CD4-positive, alpha-beta T cell treated with Interferon alpha-2 for 1 hour (primary cell): Measurements from ENCODE around the gene PRMT9.

ENCODE experiments used
- DNase-seq, 2 donors: peaks; one replicate each; pipeline ENCODE4 v3.0.0-alpha.2; 2020 to 2022

PRMT9 gene

DNA sequence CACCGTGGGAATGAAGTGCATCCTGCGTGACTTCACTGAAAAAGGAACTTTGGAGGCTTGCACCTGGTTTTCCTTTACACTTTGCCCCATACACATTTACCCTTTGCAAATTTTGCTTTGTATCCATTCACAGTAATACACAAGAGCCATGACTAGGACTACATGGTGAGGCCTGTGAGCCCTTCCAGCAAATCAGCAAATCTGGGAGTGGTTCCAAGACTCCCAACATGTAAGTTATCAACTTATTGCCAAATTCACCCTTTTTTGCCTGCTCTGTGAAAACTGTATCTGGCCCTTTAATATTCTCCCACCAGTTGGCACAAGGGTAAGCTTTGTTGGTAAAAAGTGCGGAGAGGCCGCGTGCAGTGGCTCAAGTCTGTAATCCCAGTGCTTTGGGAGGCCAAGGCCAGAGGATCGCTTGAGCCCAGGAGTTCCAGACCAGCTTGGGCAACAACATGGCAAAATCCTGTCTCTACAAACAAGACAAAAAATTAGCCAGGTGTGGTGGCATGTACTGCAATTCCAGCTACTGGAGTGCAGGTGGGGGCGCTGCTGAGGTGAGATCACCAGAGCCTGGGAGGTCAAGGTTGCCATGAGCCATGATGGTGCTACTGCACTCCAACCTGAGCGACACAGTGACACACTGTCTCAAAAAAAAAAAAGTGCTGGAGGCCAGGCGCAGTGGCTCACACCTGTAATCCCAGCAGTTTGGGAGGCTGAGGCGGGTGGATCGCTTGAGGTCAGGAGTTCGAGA, 5.0 kb downstream of the PRMT9 start:
- no peak for DNase-seq

DNA sequence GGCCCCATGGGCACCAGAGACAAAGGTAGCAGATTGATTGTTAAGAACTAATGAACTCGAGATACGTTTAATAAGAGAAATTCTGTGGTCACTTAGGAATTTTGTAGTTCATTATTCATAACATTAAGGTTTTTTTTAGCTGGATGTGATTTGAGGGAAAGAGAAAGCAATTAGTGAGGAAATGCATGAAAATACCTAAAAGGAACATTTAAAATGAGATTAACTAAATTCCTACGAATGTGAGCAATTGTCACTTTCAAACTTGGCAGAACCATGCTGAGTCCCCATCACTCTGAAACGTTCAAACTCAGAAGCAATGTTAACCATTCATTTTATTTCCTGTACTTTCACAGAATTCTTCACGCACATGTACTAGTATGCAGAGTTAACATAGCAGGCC, 5.9 kb downstream of the PRMT9 start:
- no peak for DNase-seq

DNA sequence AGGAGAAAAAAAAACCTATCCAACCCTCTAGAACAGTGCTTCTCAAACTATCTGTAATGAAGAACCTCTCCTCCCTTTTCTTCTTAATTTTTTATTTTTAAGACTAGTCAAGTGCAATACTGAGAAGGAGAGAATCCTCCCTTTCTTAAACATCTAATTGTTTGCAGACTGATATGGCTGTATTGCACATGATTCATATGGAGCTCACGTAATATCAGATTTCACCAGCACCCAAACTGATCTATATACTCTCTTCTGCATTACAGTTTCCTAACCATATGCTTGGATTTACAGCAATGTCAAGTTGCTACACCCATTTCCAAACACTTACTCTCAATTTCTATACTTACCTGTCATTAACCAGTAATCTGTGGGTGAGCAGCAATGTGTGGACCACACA, 9.5 kb downstream of the PRMT9 start:
- no peak for DNase-seq

DNA sequence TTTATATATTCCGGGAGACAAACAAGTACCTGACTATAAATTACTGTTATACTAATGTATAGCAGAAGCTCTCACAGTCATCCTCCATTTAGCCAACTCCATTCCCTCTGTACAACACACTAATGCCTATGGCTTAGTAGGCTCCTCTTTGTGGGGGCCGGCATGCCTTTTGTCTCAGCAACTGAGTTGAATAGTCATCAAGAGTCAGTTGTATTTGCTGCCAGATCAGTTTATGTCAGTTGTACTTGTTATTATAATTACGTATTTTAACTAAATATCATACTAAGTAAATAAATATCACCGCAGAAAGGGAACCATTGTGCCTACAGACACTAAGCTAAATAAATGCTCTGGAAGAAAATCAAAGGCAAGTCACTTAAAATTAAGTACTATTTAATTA, 9.9 kb downstream of the PRMT9 start:
- DNase-seq = no peak

DNA sequence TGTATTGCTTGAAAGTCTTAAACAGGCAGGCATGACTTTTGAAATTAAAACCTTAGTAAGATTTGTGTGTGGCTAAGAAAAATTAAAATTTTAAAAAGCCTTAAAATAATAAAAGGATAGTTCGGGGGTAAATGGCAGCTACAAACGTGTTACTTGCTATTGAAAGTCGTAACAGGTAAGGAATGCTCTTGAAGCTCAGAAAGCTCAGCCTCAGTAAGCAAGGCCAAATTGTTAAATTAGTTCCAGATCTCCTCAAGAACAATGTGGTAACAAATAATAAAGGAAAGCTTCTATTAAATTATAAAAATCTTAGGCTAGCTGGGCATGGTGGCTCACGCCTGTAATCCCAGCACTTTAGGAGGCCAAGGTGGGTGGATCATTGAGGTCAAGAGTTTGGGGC, 25.5 kb downstream of the PRMT9 start:
- DNase-seq = no peak

DNA sequence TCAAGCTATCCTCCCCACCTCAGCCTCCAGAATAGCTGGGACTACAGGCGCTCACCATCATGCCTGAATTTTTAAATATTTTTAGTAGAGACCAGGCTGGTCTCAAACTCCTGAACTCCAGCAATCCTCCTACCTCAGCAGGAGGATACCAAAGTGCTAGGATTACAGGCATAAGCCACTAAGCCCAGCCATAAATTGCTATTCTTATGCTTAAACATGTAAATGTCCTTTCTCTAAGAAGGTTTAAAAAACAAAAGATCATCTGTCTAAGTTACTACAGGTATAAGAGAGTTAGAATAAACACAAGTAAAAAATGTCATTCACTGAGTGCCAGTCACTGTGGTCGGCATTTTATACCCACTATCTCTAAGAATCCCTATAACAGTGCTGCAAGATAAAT, 28.3 kb downstream of the PRMT9 start:
- no peak for DNase-seq

DNA sequence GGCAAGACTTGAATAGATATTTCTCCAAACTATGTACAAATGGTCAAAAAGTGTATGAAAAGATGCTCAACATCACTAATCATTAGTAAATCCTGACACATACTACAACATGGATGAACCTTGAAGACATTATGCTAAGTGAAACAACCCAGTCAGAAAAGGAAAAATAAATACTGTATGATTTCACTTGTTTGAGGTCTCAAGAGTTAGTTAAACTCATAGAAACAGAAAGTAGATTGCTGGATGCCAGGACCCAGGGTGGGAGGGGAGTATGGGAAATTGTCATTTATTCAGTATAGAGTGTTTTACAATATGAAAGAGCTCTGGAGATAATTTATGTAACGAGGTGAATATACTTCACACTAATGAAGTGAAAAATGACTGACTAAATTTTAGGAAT, 32.4 kb downstream of the PRMT9 start:
- no peak for DNase-seq

DNA sequence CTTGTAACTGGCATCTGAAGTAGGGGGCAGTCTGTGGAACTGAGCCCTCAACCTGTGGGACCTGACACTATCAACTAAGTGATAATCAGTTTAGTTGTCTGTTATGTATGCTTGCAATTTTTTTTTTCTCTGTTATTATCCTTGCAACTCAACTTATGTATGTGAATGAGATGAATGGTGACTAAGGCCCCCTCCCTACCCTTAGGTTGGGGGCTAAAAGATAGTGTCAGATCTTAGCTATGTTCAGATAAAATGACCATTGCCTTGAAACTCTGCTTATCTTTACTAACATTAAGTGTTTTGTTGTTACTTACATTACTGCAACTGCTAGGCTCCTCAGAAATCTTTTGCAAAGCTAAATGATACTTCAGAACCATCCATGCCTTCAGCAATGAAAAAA, 35.3 kb downstream of the PRMT9 start:
- no peak for DNase-seq

DNA sequence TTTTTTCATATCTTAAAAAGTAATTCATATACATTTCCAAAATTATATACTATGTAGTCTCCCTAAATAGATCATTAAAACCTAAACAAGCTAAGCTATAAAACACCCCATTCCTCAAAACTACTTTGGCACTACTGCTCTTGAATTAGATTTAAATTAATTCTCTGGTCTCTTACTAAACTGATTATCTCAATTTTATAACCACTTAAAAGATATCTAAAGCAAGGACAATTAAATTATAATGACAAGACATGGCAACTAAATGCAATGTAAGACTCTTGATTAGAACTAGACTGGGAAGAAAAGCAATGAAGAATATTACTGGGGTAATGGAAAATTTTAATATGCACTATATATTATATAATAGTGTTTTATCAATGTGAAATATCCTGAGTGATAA, 38.9 kb downstream of the PRMT9 start:
- DNase-seq = no peak

DNA sequence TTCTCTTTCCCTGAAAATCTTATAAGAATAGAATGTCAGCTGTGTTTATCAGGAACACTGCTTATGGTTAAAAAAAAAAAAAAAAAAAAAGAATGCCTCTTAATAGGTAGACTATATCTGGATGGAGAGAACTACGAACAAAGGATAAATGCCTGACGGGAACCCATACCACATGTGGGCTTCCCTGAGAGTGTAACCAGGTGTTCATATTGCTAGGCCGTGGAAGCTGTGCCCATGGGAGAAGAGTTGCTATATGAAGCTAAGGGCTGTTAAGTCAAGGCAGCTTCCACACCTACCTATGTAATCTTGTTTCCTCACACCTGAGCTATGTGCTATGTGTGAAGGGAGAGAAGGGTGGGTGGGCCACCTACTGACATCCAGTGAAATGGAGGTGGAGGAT, 39.5 kb downstream of the PRMT9 start:
- no peak for DNase-seq

DNA sequence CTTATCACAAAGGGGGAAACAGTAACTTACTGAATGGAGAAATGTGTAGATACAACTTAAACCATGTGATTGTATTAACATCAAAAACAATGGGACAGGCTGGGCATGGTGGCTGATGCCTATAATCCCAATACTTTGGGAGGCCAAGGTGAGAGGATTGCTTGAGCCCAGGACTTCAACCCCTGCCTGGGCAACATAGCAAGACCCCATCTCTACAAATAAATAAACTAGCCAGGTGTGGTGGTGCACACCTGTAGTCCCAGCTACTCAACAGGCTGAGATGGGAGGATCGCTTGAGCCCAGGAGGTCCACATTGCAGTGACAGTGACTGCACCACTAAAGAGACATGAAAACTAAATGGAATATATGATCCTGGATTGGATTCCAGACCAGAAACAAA, 40.3 kb downstream of the PRMT9 start:
- no peak for DNase-seq

DNA sequence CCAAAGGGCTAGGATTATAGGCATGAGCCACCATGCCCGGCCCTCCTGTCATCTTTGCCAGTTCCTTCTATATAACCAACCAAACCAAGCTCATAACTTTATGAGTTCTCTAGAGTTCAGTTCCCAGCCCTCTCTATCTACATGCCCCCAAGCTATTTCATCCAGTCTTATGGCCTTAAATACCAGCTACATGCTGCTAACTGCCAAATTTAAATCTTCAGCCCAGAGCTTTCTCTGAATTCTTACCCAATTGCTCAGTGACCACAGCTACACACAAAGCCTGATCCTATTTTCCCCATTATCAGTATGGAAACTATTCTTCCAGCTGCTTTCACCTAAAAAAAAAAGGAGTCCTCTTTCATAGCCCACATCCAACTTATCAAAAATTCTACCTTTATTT, 43.6 kb downstream of the PRMT9 start:
- DNase-seq = no peak

DNA sequence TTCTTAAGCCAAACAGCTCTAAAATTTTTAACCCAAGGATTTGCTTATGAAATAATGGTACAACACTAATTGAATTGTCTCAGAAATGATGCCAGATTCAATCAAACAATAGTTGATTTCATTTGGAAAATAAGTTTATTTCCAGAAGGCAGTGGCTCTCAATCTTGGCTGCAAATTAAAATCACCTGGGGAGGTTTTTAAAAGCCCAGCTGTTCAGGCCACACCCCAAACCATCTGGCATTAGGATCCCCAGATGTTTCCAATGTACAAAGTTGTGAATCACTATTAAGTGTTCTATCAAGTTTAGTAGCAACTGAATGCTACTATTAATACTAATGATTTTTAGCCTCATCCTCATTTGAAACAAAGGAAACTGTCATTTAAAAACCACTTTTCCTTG, 44.6 kb downstream of the PRMT9 start:
- no peak for DNase-seq

DNA sequence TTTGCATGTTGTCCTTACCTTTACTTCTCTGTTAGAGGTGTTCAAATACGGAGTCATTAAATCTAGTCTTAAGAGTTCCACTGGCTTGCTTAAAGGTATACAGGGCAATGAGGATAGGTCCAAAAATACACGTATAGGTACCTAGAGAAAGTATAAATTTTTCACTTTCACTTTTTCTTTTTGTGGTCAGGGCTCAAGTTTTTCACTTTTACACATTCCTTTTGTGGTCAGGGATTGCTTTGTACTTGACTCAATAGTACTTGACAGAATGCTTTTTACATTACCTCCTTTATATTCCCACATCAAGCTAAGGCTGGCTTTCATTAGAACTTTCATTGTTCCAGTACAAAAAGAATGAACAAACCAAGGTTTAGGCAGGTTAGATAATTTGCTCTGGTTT, 45.0 kb downstream of the PRMT9 start:
- no peak for DNase-seq

DNA sequence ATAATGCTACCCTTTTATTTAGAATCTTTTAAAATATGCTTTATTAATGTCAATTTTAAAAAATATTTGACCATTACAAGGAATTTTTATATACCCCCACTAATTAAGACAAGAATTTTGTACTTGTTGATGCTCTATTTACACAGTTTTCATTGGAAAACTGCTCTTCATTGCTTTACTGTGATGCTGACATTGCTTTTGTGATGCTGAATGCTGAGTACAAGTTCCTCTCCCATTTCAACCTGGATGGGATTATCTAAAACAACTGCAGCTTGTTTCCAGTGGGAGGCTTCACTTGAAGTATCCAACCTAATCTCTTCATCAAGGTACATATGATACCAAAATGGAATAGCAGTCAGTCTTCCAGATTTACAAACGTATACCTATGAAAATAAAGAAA, 45.6 kb downstream of the PRMT9 start:
- DNase-seq = no peak

DNA sequence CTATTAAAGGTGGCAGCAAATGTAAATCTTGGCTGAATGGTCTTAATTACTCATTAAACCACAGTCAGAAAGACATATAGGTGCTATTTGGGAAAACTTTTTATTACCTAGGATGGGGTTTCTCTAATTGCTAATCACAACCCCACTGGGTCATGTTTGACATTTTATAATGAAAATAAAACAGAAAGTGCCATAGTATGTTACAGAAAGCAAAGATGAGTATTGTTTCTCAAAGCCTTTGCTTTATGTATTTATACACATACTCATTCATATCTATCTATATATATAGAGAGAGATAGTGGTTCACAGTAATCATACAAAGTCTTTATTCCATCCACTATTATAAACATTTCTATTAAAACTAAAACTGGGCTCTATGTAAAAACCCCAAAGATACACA, 48.6 kb downstream of the PRMT9 start:
- no peak for DNase-seq

DNA sequence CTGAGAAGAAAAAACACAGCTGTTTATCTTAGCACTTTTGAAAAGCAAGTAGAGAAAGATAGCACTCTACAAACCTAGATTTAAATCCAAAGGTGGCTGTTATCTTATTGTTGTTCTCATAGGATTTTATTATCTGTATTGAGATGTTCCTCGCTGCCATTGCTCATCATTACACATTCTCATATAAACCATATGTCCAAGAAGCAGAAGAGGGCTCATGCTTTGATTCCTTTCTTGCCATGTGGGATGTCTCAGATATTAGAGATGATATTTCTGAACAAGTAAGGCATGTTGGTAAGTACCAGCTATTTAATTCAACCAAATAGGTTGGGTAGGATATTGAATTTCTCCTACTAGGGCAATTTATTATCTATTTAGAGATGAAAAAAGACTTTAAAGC, 50.3 kb downstream of the PRMT9 start:
- no peak for DNase-seq

DNA sequence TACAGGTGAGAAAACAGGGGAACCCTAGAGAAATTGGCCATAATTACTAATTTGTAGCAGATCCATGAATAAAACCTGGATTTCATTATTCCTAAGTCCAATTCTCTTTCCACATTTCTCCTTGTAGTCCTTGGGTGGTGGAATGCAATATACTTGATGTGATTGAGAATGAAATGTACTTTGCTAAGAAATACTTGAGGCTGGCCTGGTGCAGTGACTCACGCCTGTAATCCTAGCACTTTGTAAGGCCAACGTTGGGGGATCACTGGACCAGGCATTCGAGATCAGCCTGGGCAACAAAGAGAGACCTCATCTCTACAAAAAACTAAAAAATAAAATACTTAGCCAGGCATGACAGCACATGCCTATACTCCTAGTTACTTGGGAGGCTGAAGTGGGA, 50.9 kb downstream of the PRMT9 start:
- DNase-seq = no peak

DNA sequence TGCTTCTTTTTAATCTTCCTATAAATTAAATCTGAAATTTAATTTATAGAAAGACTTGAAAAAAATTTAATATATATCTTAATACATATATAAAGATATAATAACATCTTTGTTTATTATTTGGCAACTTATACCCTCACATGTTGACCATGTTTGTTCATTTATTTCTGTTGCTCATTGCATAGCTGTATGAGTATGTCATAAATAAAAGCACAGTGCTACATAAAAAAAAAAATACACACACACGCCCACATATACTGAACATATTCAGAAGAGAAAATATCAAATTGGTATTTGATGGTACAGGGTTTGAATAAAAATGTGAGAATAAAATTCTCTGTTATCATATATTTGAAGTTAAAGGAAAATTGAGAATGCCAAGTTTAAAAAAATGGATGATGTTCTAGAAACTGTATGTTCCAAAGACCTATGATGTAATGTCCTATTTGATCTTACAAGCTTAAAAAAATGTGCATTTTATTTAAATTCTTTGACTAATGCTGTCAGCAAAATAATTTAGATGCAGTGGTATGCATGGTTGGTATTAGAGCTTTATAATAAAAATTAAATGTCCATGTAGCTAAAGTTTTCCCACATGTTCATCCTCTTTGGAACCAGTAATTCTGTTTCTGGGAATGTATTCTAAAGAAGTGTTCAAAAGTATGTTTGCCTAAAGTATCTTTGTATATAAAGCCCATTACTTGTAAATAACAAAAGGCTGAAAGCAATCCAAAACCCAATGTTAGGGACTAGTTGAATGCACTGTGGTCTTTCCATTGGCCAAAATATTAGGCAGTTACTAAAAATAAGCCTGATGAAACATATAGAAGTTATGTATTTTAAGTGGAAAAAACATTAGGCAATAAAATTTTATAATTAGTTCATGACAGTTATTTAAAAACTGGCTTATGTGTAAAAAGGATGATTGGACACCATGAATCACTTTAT, 53.9 kb downstream of the PRMT9 start:
- no peak for DNase-seq

DNA sequence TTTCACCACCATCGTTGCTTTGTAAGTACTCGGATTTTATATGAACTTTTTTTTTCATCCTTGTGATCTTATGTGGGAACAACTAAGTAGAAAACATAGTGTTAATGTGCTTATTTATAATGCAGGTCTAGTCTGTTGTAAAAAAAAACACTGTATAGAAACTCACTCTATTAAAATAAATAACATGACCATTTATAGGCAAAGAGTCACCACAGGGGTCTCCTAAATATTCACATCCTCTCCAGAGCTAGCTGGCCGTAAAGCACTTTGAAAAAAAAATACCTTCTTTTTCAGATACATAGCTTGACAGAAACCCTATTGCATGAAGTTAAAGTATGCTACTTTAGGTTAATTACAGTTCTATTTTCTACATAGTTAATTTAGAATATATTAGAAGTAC, 55.5 kb downstream of the PRMT9 start:
- DNase-seq = no peak

DNA sequence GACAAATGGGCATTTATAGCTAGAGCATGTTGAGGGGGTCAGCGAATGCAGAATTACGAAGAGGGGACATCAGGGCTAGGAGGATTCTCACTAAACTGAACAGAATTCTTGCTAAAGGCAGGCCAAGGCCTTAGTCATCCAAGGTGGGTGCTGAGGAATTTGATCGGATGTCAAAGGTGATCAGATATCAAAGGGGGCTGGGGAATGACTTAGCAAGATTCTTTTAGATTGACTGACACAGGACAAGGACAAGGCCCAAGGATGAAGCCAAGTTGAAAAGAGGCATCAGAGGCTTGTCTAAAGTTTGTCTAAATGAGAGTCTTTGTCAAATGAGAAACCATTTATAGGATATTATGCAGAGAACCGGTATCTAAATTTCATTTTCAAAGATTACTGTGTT, 57.1 kb downstream of the PRMT9 start:
- no peak for DNase-seq

DNA sequence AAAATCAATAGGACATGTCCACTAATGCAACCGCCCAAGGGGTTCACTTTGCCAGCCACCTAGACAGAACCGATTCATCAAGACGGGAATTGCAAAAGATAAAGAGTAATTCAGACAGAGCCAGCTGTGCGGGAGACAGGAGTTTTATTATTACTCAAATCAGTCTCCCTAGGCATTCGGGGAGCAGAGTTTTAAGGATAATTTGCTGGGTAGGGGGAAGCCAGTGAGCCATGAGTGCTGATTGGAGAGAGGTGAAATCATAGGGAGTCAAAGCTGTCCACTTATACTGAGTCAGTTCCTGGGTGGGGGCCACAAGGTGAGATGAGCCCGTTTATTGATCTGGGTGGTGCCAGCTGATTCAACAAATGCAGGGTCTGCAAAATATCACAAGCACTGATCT, 58.2 kb downstream of the PRMT9 start:
- no peak for DNase-seq

DNA sequence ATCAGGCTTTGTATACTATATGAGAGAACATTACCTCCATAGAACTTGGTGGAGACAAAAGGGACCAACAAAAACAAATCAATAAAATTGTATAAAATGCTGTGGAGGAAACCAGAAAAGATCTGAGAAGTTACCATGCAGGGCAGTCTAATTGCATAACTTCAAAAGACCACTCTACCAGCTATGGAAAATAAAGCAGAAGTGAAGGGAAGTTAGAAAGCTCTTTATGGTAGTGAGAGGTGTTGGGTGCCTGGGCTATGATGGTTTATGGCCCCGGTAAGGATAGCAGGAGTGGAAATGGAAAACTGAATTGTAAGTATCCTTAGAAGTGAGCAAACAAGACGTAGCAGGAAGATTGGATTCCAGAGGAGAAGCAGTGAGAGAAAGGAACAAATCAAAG, 63.6 kb downstream of the PRMT9 start:
- DNase-seq = no peak
